ENCODE measurements around the gene GPR161. TPM values are rescaled to one million over a fixed set of nuclear protein-coding genes. Genes with fewer than 3 reads are reported as not detected.

The GPR161 gene
- total and polyA plus RNA-seq, 2 of the 13 experiments (the other 11 are each of a cell fraction or from before 2014, with no cell fraction given) = 0.13 to 0.35 TPM

DNA sequence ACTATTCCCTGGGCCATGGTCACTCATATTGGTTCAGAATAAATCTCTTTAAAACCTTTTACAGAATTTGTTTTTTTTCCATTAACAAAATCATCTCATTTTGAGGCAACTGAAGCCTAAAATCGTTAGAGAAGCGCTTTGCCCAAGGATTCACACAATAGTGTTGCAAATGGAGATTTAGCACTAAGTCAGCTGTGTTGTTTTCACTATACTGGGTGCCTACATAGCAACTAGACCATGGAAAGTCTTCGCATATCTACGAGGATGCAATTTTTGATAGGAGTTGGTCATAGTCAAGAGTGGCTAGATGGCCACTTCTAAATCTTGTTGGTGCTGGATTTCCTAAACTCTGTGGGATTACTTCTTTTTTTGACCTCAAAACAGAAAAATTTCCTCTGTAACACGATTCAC, 41.5 kb upstream of the GPR161 start (continued):
- TF ChIP-seq, protein P1, sequence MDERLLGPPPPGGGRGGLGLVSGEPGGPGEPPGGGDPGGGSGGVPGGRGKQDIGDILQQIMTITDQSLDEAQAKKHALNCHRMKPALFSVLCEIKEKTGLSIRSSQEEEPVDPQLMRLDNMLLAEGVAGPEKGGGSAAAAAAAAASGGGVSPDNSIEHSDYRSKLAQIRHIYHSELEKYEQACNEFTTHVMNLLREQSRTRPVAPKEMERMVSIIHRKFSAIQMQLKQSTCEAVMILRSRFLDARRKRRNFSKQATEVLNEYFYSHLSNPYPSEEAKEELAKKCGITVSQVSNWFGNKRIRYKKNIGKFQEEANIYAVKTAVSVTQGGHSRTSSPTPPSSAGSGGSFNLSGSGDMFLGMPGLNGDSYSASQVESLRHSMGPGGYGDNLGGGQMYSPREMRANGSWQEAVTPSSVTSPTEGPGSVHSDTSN (CRISPR knock-in tag; IDR thresholded peaks at IDR 0.05) = no peak
- no peak for TF ChIP-seq GATAD2A (CRISPR knock-in tag; IDR thresholded peaks at IDR 0.05)
- TF ChIP-seq, protein P2, sequence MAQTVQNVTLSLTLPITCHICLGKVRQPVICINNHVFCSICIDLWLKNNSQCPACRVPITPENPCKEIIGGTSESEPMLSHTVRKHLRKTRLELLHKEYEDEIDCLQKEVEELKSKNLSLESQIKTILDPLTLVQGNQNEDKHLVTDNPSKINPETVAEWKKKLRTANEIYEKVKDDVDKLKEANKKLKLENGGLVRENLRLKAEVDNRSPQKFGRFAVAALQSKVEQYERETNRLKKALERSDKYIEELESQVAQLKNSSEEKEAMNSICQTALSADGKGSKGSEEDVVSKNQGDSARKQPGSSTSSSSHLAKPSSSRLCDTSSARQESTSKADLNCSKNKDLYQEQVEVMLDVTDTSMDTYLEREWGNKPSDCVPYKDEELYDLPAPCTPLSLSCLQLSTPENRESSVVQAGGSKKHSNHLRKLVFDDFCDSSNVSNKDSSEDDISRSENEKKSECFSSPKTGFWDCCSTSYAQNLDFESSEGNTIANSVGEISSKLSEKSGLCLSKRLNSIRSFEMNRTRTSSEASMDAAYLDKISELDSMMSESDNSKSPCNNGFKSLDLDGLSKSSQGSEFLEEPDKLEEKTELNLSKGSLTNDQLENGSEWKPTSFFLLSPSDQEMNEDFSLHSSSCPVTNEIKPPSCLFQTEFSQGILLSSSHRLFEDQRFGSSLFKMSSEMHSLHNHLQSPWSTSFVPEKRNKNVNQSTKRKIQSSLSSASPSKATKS (CRISPR knock-in tag; IDR thresholded peaks at IDR 0.05) = 0 out of 2 replicates have a peak, but pooled peaks have one; percentile 67
- TF ChIP-seq PHF8 (CRISPR knock-in tag; IDR thresholded peaks at IDR 0.05) = no peak
- no peak for TF ChIP-seq ZNF547 (CRISPR knock-in tag; IDR thresholded peaks at IDR 0.05)
- TF ChIP-seq ARHGAP35 (CRISPR knock-in tag; IDR thresholded peaks at IDR 0.05; ENCODE audit: borderline replicate concordance) = no peak
- TF ChIP-seq, protein P3, sequence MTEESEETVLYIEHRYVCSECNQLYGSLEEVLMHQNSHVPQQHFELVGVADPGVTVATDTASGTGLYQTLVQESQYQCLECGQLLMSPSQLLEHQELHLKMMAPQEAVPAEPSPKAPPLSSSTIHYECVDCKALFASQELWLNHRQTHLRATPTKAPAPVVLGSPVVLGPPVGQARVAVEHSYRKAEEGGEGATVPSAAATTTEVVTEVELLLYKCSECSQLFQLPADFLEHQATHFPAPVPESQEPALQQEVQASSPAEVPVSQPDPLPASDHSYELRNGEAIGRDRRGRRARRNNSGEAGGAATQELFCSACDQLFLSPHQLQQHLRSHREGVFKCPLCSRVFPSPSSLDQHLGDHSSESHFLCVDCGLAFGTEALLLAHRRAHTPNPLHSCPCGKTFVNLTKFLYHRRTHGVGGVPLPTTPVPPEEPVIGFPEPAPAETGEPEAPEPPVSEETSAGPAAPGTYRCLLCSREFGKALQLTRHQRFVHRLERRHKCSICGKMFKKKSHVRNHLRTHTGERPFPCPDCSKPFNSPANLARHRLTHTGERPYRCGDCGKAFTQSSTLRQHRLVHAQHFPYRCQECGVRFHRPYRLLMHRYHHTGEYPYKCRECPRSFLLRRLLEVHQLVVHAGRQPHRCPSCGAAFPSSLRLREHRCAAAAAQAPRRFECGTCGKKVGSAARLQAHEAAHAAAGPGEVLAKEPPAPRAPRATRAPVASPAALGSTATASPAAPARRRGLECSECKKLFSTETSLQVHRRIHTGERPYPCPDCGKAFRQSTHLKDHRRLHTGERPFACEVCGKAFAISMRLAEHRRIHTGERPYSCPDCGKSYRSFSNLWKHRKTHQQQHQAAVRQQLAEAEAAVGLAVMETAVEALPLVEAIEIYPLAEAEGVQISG (CRISPR knock-in tag; IDR thresholded peaks at IDR 0.05) = no peak
- 0 out of 2 replicates have a peak, but pooled peaks have one; percentile 13 for TF ChIP-seq ZFYVE20 (CRISPR knock-in tag; IDR thresholded peaks at IDR 0.05; ENCODE audit: borderline replicate concordance, low read depth)
- TF ChIP-seq ZNF138 (CRISPR knock-in tag; IDR thresholded peaks at IDR 0.05; ENCODE audit: low read depth) = no peak
- TF ChIP-seq U2AF2 (IDR thresholded peaks at IDR 0.05; ENCODE audit: low read depth, low read length) = no peak
- TF ChIP-seq POLR2AphosphoS2 (IDR thresholded peaks at IDR 0.05; ENCODE audit: low read depth, low read length) = no peak
- no peak for TF ChIP-seq ZNF549 (CRISPR knock-in tag; IDR thresholded peaks at IDR 0.05)
- TF ChIP-seq, protein P4, sequence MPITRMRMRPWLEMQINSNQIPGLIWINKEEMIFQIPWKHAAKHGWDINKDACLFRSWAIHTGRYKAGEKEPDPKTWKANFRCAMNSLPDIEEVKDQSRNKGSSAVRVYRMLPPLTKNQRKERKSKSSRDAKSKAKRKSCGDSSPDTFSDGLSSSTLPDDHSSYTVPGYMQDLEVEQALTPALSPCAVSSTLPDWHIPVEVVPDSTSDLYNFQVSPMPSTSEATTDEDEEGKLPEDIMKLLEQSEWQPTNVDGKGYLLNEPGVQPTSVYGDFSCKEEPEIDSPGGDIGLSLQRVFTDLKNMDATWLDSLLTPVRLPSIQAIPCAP (CRISPR knock-in tag; IDR thresholded peaks at IDR 0.05; ENCODE audit: low read depth) = no peak
- TF ChIP-seq CENPT (CRISPR knock-in tag; IDR thresholded peaks at IDR 0.05; ENCODE audit: low read depth) = no peak
